Neural progenitor cell (in vitro differentiated cells): Measurements from ENCODE around the gene EDIL3.

Experiments used
- EZH2 ChIP-seq: fragments of 200-600 bp; sonication (generic); IDR thresholded peaks from 2 replicates; pipeline ENCODE4 v1.6.1; 2017; ENCODE audit warnings: antibody characterized with exemption, mild to moderate bottlenecking, moderate library complexity
- EZH2phosphoT487 ChIP-seq: fragments of 200-600 bp; sonication (generic); IDR thresholded peaks from 2 replicates; pipeline ENCODE4 v1.6.1; 2017; ENCODE audit warnings: antibody characterized with exemption
- TF ChIP-seq, protein P1 (sequence below): fragments of 200-600 bp; sonication (generic); IDR thresholded peaks from 2 replicates; pipeline ENCODE4 v1.5.1; 2017; ENCODE audit warnings: antibody characterized with exemption, mild to moderate bottlenecking

DNA sequence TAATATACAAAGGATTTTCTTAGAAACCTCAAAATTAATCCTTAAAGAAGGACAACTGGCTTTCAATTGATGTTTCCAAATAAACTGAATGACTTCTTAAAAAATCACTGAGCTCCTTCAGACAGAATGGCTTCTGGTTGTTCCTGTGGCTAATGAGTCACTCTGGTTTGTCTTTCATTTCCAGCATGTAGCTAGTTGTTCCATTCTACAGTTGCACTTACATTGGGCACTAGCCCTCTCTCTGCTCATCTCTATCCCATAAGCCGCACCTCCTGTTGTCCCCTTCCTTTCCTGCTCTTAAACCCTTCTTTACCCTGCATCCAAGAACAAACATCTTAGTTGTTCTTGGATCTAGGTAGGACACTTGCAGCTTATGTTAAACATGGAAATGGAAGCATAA lies 428.8 kb downstream of the EDIL3 start:
- TF ChIP-seq, protein P1, sequence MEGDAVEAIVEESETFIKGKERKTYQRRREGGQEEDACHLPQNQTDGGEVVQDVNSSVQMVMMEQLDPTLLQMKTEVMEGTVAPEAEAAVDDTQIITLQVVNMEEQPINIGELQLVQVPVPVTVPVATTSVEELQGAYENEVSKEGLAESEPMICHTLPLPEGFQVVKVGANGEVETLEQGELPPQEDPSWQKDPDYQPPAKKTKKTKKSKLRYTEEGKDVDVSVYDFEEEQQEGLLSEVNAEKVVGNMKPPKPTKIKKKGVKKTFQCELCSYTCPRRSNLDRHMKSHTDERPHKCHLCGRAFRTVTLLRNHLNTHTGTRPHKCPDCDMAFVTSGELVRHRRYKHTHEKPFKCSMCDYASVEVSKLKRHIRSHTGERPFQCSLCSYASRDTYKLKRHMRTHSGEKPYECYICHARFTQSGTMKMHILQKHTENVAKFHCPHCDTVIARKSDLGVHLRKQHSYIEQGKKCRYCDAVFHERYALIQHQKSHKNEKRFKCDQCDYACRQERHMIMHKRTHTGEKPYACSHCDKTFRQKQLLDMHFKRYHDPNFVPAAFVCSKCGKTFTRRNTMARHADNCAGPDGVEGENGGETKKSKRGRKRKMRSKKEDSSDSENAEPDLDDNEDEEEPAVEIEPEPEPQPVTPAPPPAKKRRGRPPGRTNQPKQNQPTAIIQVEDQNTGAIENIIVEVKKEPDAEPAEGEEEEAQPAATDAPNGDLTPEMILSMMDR, result no peak
- TF ChIP-seq EZH2, result no peak
- TF ChIP-seq EZH2phosphoT487, result no peak
